K562 (cell line): ENCODE measurements around the gene CDH16. TPM values are rescaled to one million over a fixed set of nuclear protein-coding genes. Genes with fewer than 3 reads are reported as not detected.

Experiments
- ATAC-seq: fragments of 200-7000 bp; cut with Tn5 transposase; 3 replicates; pipeline ENCODE4 v1.9.1; 2020; ENCODE audit warnings: moderate library complexity
- BruUV-seq: library from RNA; stranded (reverse); fragments of 400-500 nt; replicated peaks from 2 replicates; lab custom pipeline; 2021; lab: Mats Ljungman, UMichigan
- CTCF ChIA-PET: fragments of 300-600 bp; formaldehyde crosslinking; extraction: SDS; loops from one replicate; lab custom pipeline; 2021; ENCODE audit warnings: low intra/inter-chr PET ratio; lab: Yijun Ruan, JAX
- POLR2A ChIA-PET: fragments of 300-600, 350-650 bp; sonication (Branson Sonifier 250); formaldehyde crosslinking; extraction: SDS; loops from one replicate; lab custom pipeline; 2021; ENCODE audit warnings: antibody characterized with exemption, inconsistent platforms; lab: Yijun Ruan, JAX
- DNase-seq, 4 experiments: peaks; one replicate each; pipeline versions ENCODE4 v3.0.0 to v3.0.0-alpha.2; 2011 to 2018; ENCODE audit warnings: low spot score in 3 of 4, mixed read lengths in 3 of 4; ENCODE audit errors: extremely low read depth in 1 of 4
- FAIRE-seq: peaks from 2 replicates; lab custom pipeline; 2011; peaks lifted over from hg19 to GRCh38; lab: Jason Lieb, UNC
- H2AFZ ChIP-seq: 2 replicates; pipeline ENCODE4 v1.6.0; 2011; ENCODE audit warnings: low read depth, low read length, control low read depth, inconsistent platforms
- H3K27ac ChIP-seq: fragments of 200-600 bp; 3 replicates; pipeline ENCODE4 v1.8.0; 2011; ENCODE audit warnings: low read depth, mild to moderate bottlenecking, control low read depth, inconsistent platforms, low read length, moderate library complexity, mixed read lengths; ENCODE audit errors: extremely low read depth
- H3K27me3 ChIP-seq, 2 experiments: fragments of 300-600 bp in 1 of 2; 2 replicates in 1 of 2; 3 replicates in 1 of 2; pipeline versions ENCODE4 v1.6.0 to v1.8.0; 2011; ENCODE audit warnings: inconsistent platforms in 2 of 2, low read length in 2 of 2, mild to moderate bottlenecking in 1 of 2, mixed read lengths in 1 of 2, moderate library complexity in 1 of 2; ENCODE audit not compliant: control insufficient read depth in 2 of 2, insufficient read depth in 2 of 2
- H3K36me3 ChIP-seq: fragments of 300-600 bp; 3 replicates; pipeline ENCODE4 v1.8.0; 2011; ENCODE audit warnings: mild to moderate bottlenecking, low read length, inconsistent platforms; ENCODE audit not compliant: control insufficient read depth, insufficient read depth
- H3K4me1 ChIP-seq, 2 experiments: fragments of 200-600 bp in 1 of 2; replicated peaks in 1 of 2; 2 replicates in 1 of 2; 3 replicates in 1 of 2; pipeline versions ENCODE4 v1.5.1 to v1.8.0; 2011; ENCODE audit warnings: inconsistent platforms in 2 of 2, low read length in 2 of 2, mild to moderate bottlenecking in 1 of 2, mixed read lengths in 1 of 2, moderate library complexity in 1 of 2; ENCODE audit not compliant: control insufficient read depth in 2 of 2, insufficient read depth in 2 of 2
- H3K4me2 ChIP-seq: 2 replicates; pipeline ENCODE4 v1.6.1; 2011; ENCODE audit warnings: low read length, control low read depth, inconsistent platforms, mixed read lengths; ENCODE audit not compliant: insufficient read depth
- H3K4me3 ChIP-seq: fragments of 200-600 bp; sonication (generic), shearing (Covaris generic); 2 replicates; pipeline ENCODE4 v1.5.1; 2016; ENCODE audit warnings: control low read depth, inconsistent platforms
- H3K79me2 ChIP-seq: fragments of 200-600 bp; 3 replicates; pipeline ENCODE4 v1.8.0; 2011; ENCODE audit warnings: low read length, inconsistent platforms; ENCODE audit not compliant: control insufficient read depth, insufficient read depth
- H3K9ac ChIP-seq, 2 experiments: 2 replicates each; pipeline versions ENCODE4 v1.6.0 to v1.6.1; 2011; ENCODE audit warnings: low read depth in 2 of 2, low read length in 2 of 2, control low read depth in 1 of 2, inconsistent platforms in 1 of 2, mild to moderate bottlenecking in 1 of 2, mixed read lengths in 1 of 2; ENCODE audit not compliant: insufficient read depth in 1 of 2
- H3K9me1 ChIP-seq: one replicate; pipeline ENCODE4 v1.6.0; 2011; ENCODE audit warnings: inconsistent platforms, mild to moderate bottlenecking, low read length, moderate library complexity; ENCODE audit not compliant: control insufficient read depth, insufficient read depth
- H3K9me3 ChIP-seq: replicated peaks from 2 replicates; pipeline ENCODE4 v1.5.1; 2011; ENCODE audit warnings: low read depth, low read length, inconsistent platforms; ENCODE audit not compliant: control insufficient read depth, insufficient read depth
- H4K20me1 ChIP-seq: replicated peaks from 2 replicates; pipeline ENCODE4 v1.6.1; 2011; ENCODE audit warnings: low read length, inconsistent platforms, mixed read lengths; ENCODE audit not compliant: control insufficient read depth, insufficient read depth
- HNRNPK ChIP-seq: fragments of 200-400 bp; formaldehyde crosslinking; IDR thresholded peaks from one replicate; pipeline ENCODE4 v1.6.1; 2018; ENCODE audit warnings: mild to moderate bottlenecking, low read depth, low read length; ENCODE audit not compliant: poor library complexity, severe bottlenecking
- RB1 ChIP-seq: fragments of 450-650 bp; IDR thresholded peaks from 2 replicates; pipeline ENCODE4 v1.6.1; 2017; ENCODE audit warnings: low read depth, mild to moderate bottlenecking
- RBM25 ChIP-seq: fragments of 200-400 bp; formaldehyde crosslinking; IDR thresholded peaks from 2 replicates; pipeline ENCODE4 v1.6.1; 2018; ENCODE audit warnings: low read length, low read depth, moderate library complexity; ENCODE audit not compliant: severe bottlenecking
- SREBF1 ChIP-seq: fragments of 150-350 bp; IDR thresholded peaks from 2 replicates; pipeline ENCODE4 v1.6.1; 2014; ENCODE audit warnings: antibody characterized with exemption, low read depth, low read length, borderline replicate concordance
- ZNF121 ChIP-seq: sonication (generic); formaldehyde crosslinking; conservative IDR thresholded peaks from 2 replicates; pipeline ENCODE4 v1.8.0; 2022; ENCODE audit warnings: missing genetic modification reagents
- ZNF79 ChIP-seq: fragments of 250-450 bp; sonication (Bioruptor Pico); IDR thresholded peaks from 2 replicates; pipeline ENCODE4 v1.4.0; 2020; ENCODE audit warnings: low read depth, mild to moderate bottlenecking, moderate library complexity
- WGBS: fragments of 100-300 bp; shearing (Covaris generic); methylation state at CpG from one replicate; pipeline ENCODE4 v1.1.6; 2016; ENCODE audit warnings: low coverage, mixed read lengths; ENCODE audit not compliant: insufficient coverage; ENCODE audit errors: missing lambda C conversion rate; 5-methylcytosine and 5-hydroxymethylcytosine counted together
- in situ Hi-C: fragments of 300-500 bp; cut with MboI; formaldehyde crosslinking; loops from 4 replicates; pipeline ENCODE4 v1.15.0; 2018; ENCODE audit warnings: inconsistent platforms, mixed read lengths
- intact Hi-C: fragments of 100-400 bp; cut with micrococcal nuclease; formaldehyde crosslinking; loops from 2 replicates; pipeline ENCODE4 v1.14.2; 2022
- polyA plus RNA-seq, 8 experiments: library from polyadenylated mRNA; depleted of rRNA in 4 of 8; stranded (reverse) in 5 of 8; unstranded in 3 of 8; fragments of >200 nt; fragmentation: Nextera tagmentation in 2 of 8; fragmentation: Illumina TruSeq in 1 of 8; extraction: Ambion mirVana in 2 of 8; extraction: Trizol in 1 of 8; gene quantifications; 2 replicates each; pipeline versions ENCODE4 v1.2.1 to v1.2.3, GENCODE V29; 2011 to 2014; ENCODE audit warnings: inconsistent platforms in 1 of 8, missing spikeins in 1 of 8
- total RNA-seq, 7 experiments: library from RNA; depleted of rRNA in 6 of 7; stranded (reverse); fragments of >200 nt in 6 of 7; fragmentation: Illumina TruSeq in 2 of 7; extraction: Trizol in 2 of 7; gene quantifications; 2 replicates each; pipeline versions ENCODE4 v1.2.1 to v1.2.3, GENCODE V29; 2011 to 2021; ENCODE audit warnings: low replicate concordance in 1 of 7

CDH16 gene
- total and polyA plus RNA-seq, 9 of the 15 experiments (the other 6 are each of a cell fraction or from before 2014, with no cell fraction given): not detected

DNA sequence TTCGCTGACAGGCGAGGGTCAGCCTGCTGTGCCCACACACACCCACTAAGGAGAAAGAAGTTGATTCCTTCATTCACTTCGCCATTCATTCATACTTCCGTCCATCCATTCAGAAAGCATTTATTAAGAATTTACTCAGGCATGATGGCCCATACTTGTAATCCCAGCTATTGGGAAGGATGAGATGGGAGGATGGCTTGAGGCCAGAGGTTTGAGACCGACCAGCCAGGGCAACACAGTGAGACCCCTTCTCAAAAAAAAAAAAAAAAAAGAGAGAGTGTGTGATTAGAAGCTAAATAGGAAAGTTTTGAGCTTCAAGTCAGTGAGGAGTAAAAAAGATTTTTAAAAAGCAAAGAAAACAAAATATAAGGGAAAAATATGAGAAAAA is 25.4 kb upstream of the CDH16 start:
- BruUV-seq: no TSS peak
- intact Hi-C loops: no loop called here
- Histone ChIP-seq H3K9ac (no peak overlapping the region), H3K4me3 (no peak overlapping the region), H3K9me1 (no peaks in the 10 kb centered on the region), H3K27me3 (no peaks in the 10 kb centered on the region), H3K9me3 (no peaks in the 10 kb centered on the region), H3K27ac (no peak overlapping the region), H2AFZ (no peak overlapping the region), H4K20me1 (no peaks in the 10 kb centered on the region), H3K36me3 (peaks cover 49% of the 10 kb centered on the region; the same call in 2 of the 3 replicates), H3K4me1 (peaks cover 0 to 16% of the 10 kb centered on the region in 2 experiments; a peak in 1 of 5 replicates), H3K79me2 (no peaks in the 10 kb centered on the region), H3K4me2 (no peak overlapping the region)
- FAIRE-seq: no peak
- CTCF ChIA-PET: no interaction called here
- no peak for ATAC-seq
- DNase-seq: no peak
- TF ChIP-seq ZNF121 (CRISPR knock-in tag) (peak; percentile 44), SREBF1 (no peak), HNRNPK (no peak), RBM25 (peak; percentile 6), RB1 (no peak), ZNF79 (CRISPR knock-in tag) (no peak)
- POLR2A ChIA-PET: interaction anchor here (0.6 to 1.3 kb wide), 4 partner anchors 11 to 130 kb away, joined by 3 read pairs; partner anchors contain the start of gene CES3
- WGBS: 89% methylated on average over 5 of the region's 5 CpGs
- in situ Hi-C loops: no loop called here
